A673 (cell line): ENCODE measurements around the gene KANTR. TPM values are rescaled to one million over a fixed set of nuclear protein-coding genes. Genes with fewer than 3 reads are reported as not detected.

Source experiments
- BruUV-seq: library from RNA; stranded (reverse); fragments of 400-500 nt; replicated peaks from 2 replicates; lab custom pipeline; 2021; lab: Mats Ljungman, UMichigan
- CTCF ChIA-PET: fragments of 300-600 bp; sonication (Branson Sonifier 250); formaldehyde crosslinking; loops from one replicate; lab custom pipeline; 2022; ENCODE audit warnings: antibody characterized with exemption; lab: Charles Lee
- POLR2A ChIA-PET: fragments of 300-600 bp; sonication (Branson Sonifier 250); formaldehyde crosslinking; loops from one replicate; lab custom pipeline; 2022; ENCODE audit warnings: antibody characterized with exemption; ENCODE audit not compliant: low non-redundant PET; lab: Charles Lee
- DNase-seq: peaks from one replicate; pipeline ENCODE4 v3.0.0-alpha.2; 2015; ENCODE audit warnings: low spot score
- H3K27ac ChIP-seq: fragments of 200-600 bp; sonication (generic); 2 replicates; pipeline ENCODE4 v1.5.1; 2016; ENCODE audit warnings: mixed run types, low read depth, mild to moderate bottlenecking, mixed read lengths, antibody characterized with exemption, low read length; ENCODE audit not compliant: poor library complexity, severe bottlenecking
- H3K27me3 ChIP-seq: fragments of 200-600 bp; sonication (generic); replicated peaks from 2 replicates; pipeline ENCODE4 v1.6.1; 2017; ENCODE audit warnings: mixed run types, low read depth, mild to moderate bottlenecking, mixed read lengths, antibody characterized with exemption, low read length; ENCODE audit not compliant: insufficient read depth, poor library complexity
- H3K36me3 ChIP-seq: fragments of 200-600 bp; sonication (generic); 2 replicates; pipeline ENCODE4 v1.6.1; 2016; ENCODE audit warnings: mixed run types, mild to moderate bottlenecking, mixed read lengths, antibody characterized with exemption, low read length; ENCODE audit not compliant: insufficient read depth, poor library complexity, severe bottlenecking
- H3K4me1 ChIP-seq: fragments of 200-600 bp; sonication (generic); 2 replicates; pipeline ENCODE4 v1.6.1; 2017; ENCODE audit warnings: mixed run types, mild to moderate bottlenecking, mixed read lengths, antibody characterized with exemption, low read length; ENCODE audit not compliant: insufficient read depth, poor library complexity, severe bottlenecking
- H3K4me3 ChIP-seq: fragments of 200-600 bp; sonication (generic); 2 replicates; pipeline ENCODE4 v1.5.1; 2016; ENCODE audit warnings: low read depth, mixed run types, mild to moderate bottlenecking, mixed read lengths, low read length; ENCODE audit not compliant: poor library complexity, severe bottlenecking
- H3K9me3 ChIP-seq: fragments of 200-600 bp; sonication (generic); 2 replicates; pipeline ENCODE4 v1.6.1; 2016; ENCODE audit warnings: mixed run types, low read depth, mild to moderate bottlenecking, mixed read lengths, antibody characterized with exemption, low read length; ENCODE audit not compliant: poor library complexity, severe bottlenecking
- CTCF ChIP-seq: fragments of 300-800, 200-600 bp; sonication (generic); conservative IDR thresholded peaks from 2 replicates; pipeline ENCODE4 v1.5.1; 2017; ENCODE audit warnings: low read depth, mild to moderate bottlenecking, antibody characterized with exemption, low read length, moderate library complexity, mixed read lengths
- EZH2 ChIP-seq: fragments of 200-600 bp; sonication (generic); IDR thresholded peaks from 2 replicates; pipeline ENCODE4 v1.6.1; 2017; ENCODE audit warnings: borderline replicate concordance, low read depth, mild to moderate bottlenecking, mixed read lengths, antibody characterized with exemption, low read length; ENCODE audit not compliant: poor library complexity, severe bottlenecking
- intact Hi-C: fragments of 100-400 bp; cut with micrococcal nuclease; formaldehyde crosslinking; loops from one replicate; pipeline ENCODE4 v1.10.0; 2022; ENCODE audit not compliant: unreplicated experiment
- total RNA-seq: library from RNA; stranded (reverse); gene quantifications from 2 replicates; pipeline ENCODE4 v1.2.3, GENCODE V29; 2021

KANTR gene
- total RNA-seq, 1 experiment from 2014 or later = 15.4 TPM

- DNase-seq = peak; percentile 96
- Histone ChIP-seq H3K4me3 (peak within 1 kb of the TSS; percentile 73), H3K27ac (peak within 1 kb of the TSS; percentile 80), H3K9me3 (no peaks in the 10 kb centered on the region), H3K27me3 (no peaks in the 10 kb centered on the region), H3K4me1 (peaks cover 6% of the 10 kb centered on the region), H3K36me3 (peaks cover 29% of the 10 kb centered on the region)
- intact Hi-C loops = no loop called here
- TF ChIP-seq CTCF (no peak), EZH2 (no peak)
- POLR2A ChIA-PET = interaction anchor here (0.7 to 1.0 kb wide), 3 partner anchors 9 to 143 kb away, joined by 3 to 11 read pairs (median 4); no protein-coding TSS in a partner anchor
- no TSS peak for BruUV-seq
- CTCF ChIA-PET = no interaction called here
Measured at GRCh38 chrX:53081925-53082772, 11.8 kb upstream of the KANTR start, which contains the start of gene TSPYL2. Gene TSPYL2, plus strand, starts transcription at chrX:53082367. Its CDS starts 132 bp downstream, at chrX:53082499.

- intact Hi-C loops = no loop called here
- CTCF ChIA-PET = interaction anchor here (0.6 kb wide), 1 partner anchor 10 kb away, joined by 3 read pairs; no protein-coding TSS in a partner anchor
- BruUV-seq = no TSS peak
- Histone ChIP-seq H3K4me1 (peaks cover 10% of the 10 kb centered on the region), H3K4me3 (peak overlapping the region; percentile 73), H3K27ac (peak overlapping the region; percentile 80), H3K9me3 (no peaks in the 10 kb centered on the region), H3K27me3 (no peaks in the 10 kb centered on the region), H3K36me3 (peaks cover 29% of the 10 kb centered on the region)
- DNase-seq = no peak
- POLR2A ChIA-PET = no interaction called here
- TF ChIP-seq EZH2 = no peak
- no peak for TF ChIP-seq CTCF
Measured at GRCh38 chrX:53082773-53083616, 10.9 kb upstream of the KANTR start.

GRCh38 chrX:53084043-53084570 lies 9.8 kb upstream of the KANTR start:
- DNase-seq = no peak
- ChIA-PET CTCF (no interaction called here), POLR2A (no interaction called here)
- H3K4me3 ChIP-seq = peak overlapping the region; percentile 73
- H3K27me3 ChIP-seq = no peaks in the 10 kb centered on the region
- peaks cover 14% of the 10 kb centered on the region for H3K4me1 ChIP-seq
- H3K27ac ChIP-seq = no peak overlapping the region
- H3K36me3 ChIP-seq = peaks cover 29% of the 10 kb centered on the region
- intact Hi-C loops = no loop called here
- TF ChIP-seq CTCF (no peak), EZH2 (no peak)
- BruUV-seq = no TSS peak
- no peaks in the 10 kb centered on the region for H3K9me3 ChIP-seq
